Activated effector memory CD4-positive, alpha-beta T cell treated with anti-CD3 and anti-CD28 coated beads, Interleukin-2, amount 50 U/mL, for 16 hours (primary cell): ENCODE results near the gene UBE2C.

Experiments
- DNase-seq: peaks from one replicate; pipeline ENCODE4 v3.0.0-alpha.2; 2020

Gene UBE2C

GRCh38 chr20:45861221-45862075, 49.0 kb downstream of the UBE2C start:
- no peak for DNase-seq

GRCh38 chr20:45863543-45864470, 51.4 kb downstream of the UBE2C start:
- no peak for DNase-seq

- no peak for DNase-seq
Measured at GRCh38 chr20:45866454-45866853, 54.0 kb downstream of the UBE2C start.
